Measurements from ENCODE around the gene CSF3R.

The CSF3R gene

DNA sequence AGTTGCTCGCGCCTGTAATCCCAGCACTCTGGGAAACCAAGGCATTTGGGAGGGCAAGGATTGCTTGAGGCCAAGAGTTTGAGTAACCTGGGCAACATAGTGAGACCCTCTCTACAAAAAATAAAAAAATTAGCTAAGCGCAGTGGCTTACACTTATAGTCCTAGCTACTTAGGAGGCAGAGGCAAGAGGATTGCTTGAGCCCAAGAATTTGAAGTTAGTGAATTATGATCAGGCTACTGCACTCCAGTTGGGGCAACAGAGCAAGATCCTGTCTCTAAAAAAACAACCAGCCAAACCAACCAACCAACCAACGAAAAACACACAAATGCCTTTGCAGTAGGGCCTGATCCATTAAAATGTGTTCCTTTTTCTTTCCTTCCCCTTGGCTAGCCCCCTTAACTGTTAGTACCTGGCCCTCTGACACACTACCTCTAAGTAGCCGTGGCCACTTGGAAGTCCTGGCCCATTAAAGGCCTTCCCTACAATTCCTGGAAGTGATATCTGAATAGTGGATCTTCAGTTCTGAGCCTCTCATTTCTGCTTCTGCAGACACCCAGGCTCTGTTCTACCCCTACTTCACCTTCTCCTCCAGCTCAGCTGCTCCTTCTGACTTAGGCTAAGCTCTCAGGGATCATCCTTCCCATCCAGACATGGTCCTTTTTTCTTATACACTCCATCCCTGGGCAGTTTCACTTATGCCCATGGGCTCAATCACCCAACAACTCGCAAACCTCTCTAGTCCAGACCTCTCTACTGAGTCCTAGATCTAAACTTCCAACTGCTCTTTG is 28.9 kb downstream of the CSF3R start:
- Histone ChIP-seq H3K9me3 (ENCODE audit: low read depth, low read length) (no peaks in the 10 kb centered on the region), H3K27ac (no peak overlapping the region), H3K4me3 (no peak overlapping the region), H3K9ac (ENCODE audit: insufficient read length) (no peak overlapping the region), H3K36me3 (ENCODE audit: insufficient read depth, low read length) (peaks cover 39% of the 10 kb centered on the region)
- no peak for DNase-seq (ENCODE audit: low read depth, low spot score)
- TF ChIP-seq EZH2 (IDR thresholded peaks at IDR 0.05) (no peak), POLR2AphosphoS5 (IDR thresholded peaks at IDR 0.05; ENCODE audit: borderline replicate concordance, low read depth, low read length) (peak; percentile 55)

DNA sequence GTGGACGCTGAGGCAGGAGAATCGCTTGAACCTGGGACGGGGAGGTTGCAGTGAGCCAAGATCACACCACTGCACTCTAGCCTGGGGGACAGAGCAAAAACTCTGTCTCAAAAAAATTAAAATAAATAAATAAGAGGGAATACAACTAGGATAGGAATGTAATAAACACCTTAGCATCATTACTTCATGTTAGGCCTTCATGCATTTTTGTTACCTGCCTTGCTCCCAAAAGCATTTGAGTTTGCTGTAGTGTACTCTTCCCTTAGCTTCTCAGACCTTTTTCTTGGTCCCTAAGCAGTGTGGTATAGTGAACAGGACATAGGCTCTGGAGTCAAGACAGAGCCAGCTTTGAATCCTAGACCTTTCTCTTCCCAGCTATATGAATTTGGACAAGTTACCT is 29.7 kb downstream of the CSF3R start:
- Histone ChIP-seq H3K27ac (no peak overlapping the region), H3K9ac (ENCODE audit: insufficient read length) (no peak overlapping the region), H3K4me3 (no peak overlapping the region), H3K36me3 (ENCODE audit: insufficient read depth, low read length) (peaks cover 35% of the 10 kb centered on the region), H3K9me3 (ENCODE audit: low read depth, low read length) (no peaks in the 10 kb centered on the region)
- TF ChIP-seq POLR2AphosphoS5 (IDR thresholded peaks at IDR 0.05; ENCODE audit: borderline replicate concordance, low read depth, low read length) (peak; percentile 24; the same call in 1 of the 2 replicates), EZH2 (IDR thresholded peaks at IDR 0.05) (no peak)
- DNase-seq (ENCODE audit: low read depth, low spot score): no peak

DNA sequence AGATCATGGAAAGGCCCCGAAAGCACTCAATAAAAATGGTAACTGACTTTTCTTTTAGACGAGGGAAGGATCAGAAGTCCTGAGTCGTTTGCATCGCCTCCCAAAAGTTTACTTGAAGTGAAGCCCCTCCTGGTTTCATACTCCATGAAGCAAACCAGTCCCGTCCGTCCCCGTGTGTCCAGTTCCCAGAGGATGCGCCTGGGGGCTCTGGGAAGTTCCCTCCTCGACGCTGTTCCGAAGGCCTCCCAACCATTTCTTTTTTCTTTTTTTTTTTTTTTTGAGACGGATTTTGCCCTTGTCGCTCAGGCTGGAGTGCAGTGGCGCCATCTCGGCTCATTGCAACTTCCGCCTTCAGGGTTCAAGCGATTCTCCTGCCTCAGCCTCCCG is 31.8 kb downstream of the CSF3R start:
- peaks cover 17% of the 10 kb centered on the region for H3K36me3 ChIP-seq (ENCODE audit: insufficient read depth, low read length)
- no peak for TF ChIP-seq FOXP2 (optimal IDR thresholded peaks at IDR 0.05; ENCODE audit: control extremely low read depth, extremely low read length, insufficient read depth)
- TF ChIP-seq POLR2AphosphoS5 (IDR thresholded peaks at IDR 0.05; ENCODE audit: borderline replicate concordance, low read depth, low read length): no peak
- TF ChIP-seq EZH2 (IDR thresholded peaks at IDR 0.05): no peak

DNA sequence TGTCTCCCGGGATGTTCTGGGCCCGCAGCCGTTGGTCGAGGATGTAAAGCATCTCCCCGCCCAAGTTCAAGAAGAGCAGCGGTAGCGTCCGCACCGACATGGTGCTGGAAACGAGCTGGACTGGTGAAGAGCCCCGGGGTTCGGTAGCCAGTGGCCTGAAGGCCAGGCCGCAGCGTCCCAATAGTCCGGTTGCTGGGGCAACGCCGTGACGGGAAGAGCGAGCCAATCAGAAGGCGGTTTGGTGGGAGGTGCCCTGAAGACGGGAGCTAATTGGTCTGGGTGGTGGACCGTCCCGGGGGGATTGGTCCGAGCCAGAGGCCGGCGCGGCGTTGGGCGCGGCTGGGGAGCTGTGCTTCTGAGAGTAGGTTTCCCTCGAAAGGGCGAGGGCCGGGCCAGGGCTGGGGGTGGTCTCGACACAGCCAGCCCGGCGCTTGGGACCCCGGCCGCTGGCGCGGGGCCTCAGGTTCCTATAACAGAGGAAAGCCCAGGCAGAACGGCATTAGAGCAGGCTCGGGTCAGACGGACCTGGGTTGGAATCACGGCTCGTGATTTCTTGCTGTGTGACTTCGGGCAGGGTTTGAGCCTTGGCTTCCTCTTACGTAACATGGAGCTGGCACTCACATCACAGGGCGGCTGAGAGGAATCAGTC is 32.3 kb downstream of the CSF3R start, which contains the start of gene OSCP1:
OSCP1 (minus strand) TSS at position 182 of the 649 bp plus-strand sequence; CDS start at position 100, 82 bp downstream.
- H3K27ac ChIP-seq: peak within 1 kb of the TSS; percentile 53; the same call in 1 of the 2 replicates
- peak; percentile 37 for DNase-seq (ENCODE audit: low read depth, low spot score)
- peaks cover 12% of the 10 kb centered on the region for H3K36me3 ChIP-seq (ENCODE audit: insufficient read depth, low read length)
- no peak for TF ChIP-seq FOXP2 (optimal IDR thresholded peaks at IDR 0.05; ENCODE audit: control extremely low read depth, extremely low read length, insufficient read depth)
- peak; percentile 86 for TF ChIP-seq POLR2AphosphoS5 (IDR thresholded peaks at IDR 0.05; ENCODE audit: borderline replicate concordance, low read depth, low read length)
- peak within 1 kb of the TSS; percentile 81 for H3K4me3 ChIP-seq
- H3K9me3 ChIP-seq (ENCODE audit: low read depth, low read length): no peaks in the 10 kb centered on the region
- H3K9ac ChIP-seq (ENCODE audit: insufficient read length): peak within 1 kb of the TSS; percentile 89

More for the DNA sequence above, 31.8 kb downstream of the CSF3R start:
- DNase-seq (ENCODE audit: low read depth, low spot score): no peak
- Histone ChIP-seq H3K9me3 (ENCODE audit: low read depth, low read length) (no peaks in the 10 kb centered on the region), H3K9ac (ENCODE audit: insufficient read length) (peak overlapping the region; percentile 89), H3K4me3 (peak overlapping the region; percentile 81), H3K27ac (peak overlapping the region; percentile 53; the same call in 1 of the 2 replicates)

DNA sequence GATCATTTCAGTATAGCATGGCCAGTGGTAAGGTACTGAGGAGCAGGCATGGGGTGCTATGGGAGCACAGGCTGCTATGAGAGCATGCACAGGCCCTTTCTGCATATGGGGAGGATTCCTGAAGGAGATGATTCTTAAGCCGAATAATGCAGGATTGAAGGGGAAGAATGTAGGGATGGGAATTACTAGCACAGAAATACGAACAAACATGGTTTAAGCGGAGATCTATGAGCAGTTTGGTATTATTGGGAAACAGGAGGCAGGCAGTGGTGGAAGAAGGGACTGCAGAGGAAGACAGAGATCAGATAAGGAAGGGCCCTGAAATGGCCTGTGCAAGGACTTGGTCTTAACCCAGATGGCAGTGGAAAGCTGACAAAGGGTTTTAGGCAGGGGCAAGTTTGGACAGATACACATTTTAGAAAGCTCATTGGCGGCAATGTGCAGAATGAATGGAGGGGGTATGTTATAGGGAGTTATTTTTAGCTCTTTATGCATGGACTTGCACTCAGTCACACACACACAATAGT is 34.1 kb downstream of the CSF3R start:
- no peak overlapping the region for H3K9ac ChIP-seq (ENCODE audit: insufficient read length)

DNA sequence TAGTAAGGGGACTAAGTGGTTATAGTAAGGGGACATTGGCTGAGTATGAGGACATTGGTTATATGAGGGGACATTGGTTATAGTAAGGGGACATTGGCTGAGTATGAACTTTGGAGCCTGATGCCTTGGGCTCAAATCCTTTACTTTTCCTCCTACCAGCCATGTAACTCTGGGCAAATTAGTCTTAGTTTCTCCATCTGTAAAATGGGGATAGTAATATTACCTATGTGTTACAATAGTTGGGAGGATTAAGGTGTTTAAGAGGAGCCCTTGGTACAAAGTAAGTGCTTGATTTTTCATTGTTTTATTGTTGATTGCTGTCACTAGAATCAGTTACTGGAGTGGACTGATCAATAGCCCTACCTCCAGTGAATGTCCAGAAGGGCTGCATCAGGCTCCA is 35.3 kb downstream of the CSF3R start:
- TF ChIP-seq POLR2AphosphoS5 (IDR thresholded peaks at IDR 0.05; ENCODE audit: borderline replicate concordance, low read depth, low read length): no peak
- TF ChIP-seq FOXP2 (optimal IDR thresholded peaks at IDR 0.05; ENCODE audit: control extremely low read depth, extremely low read length, insufficient read depth): no peak
- no peak for TF ChIP-seq EZH2 (IDR thresholded peaks at IDR 0.05)
- Histone ChIP-seq H3K9ac (ENCODE audit: insufficient read length) (no peak overlapping the region), H3K9me3 (ENCODE audit: low read depth, low read length) (no peaks in the 10 kb centered on the region), H3K36me3 (ENCODE audit: insufficient read depth, low read length) (no peaks in the 10 kb centered on the region), H3K4me3 (no peak overlapping the region), H3K27ac (no peak overlapping the region)
- no peak for DNase-seq (ENCODE audit: low read depth, low spot score)

More for the DNA sequence above, 34.1 kb downstream of the CSF3R start:
- DNase-seq (ENCODE audit: low read depth, low spot score): no peak
- TF ChIP-seq FOXP2 (optimal IDR thresholded peaks at IDR 0.05; ENCODE audit: control extremely low read depth, extremely low read length, insufficient read depth) (no peak), POLR2AphosphoS5 (IDR thresholded peaks at IDR 0.05; ENCODE audit: borderline replicate concordance, low read depth, low read length) (no peak), EZH2 (IDR thresholded peaks at IDR 0.05) (no peak)
- H3K27ac ChIP-seq: no peak overlapping the region
- H3K9me3 ChIP-seq (ENCODE audit: low read depth, low read length): no peaks in the 10 kb centered on the region
- no peak overlapping the region for H3K4me3 ChIP-seq
- H3K36me3 ChIP-seq (ENCODE audit: insufficient read depth, low read length): no peaks in the 10 kb centered on the region

DNA sequence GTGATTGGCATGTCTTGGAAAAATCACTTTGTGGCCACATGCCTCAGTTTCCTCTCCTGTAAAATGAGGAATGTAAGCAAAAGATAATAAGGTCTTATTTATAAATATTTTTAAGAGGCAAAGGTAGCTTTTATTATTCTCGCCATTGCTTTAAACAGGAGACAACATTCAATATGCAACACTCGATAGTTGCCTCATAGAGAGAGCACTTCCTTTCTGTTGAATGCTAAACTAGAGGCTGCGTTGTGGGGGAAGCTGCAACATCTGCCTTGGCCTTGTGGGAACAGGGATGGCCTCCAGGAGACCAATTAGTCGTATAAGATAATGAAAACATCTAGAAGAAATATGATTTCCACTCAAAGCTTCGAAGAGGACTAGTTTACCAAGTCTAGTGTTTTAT is 36.0 kb downstream of the CSF3R start:
- no peaks in the 10 kb centered on the region for H3K9me3 ChIP-seq (ENCODE audit: low read depth, low read length)
- H3K36me3 ChIP-seq (ENCODE audit: insufficient read depth, low read length): no peaks in the 10 kb centered on the region
- TF ChIP-seq POLR2AphosphoS5 (IDR thresholded peaks at IDR 0.05; ENCODE audit: borderline replicate concordance, low read depth, low read length) (no peak), FOXP2 (optimal IDR thresholded peaks at IDR 0.05; ENCODE audit: control extremely low read depth, extremely low read length, insufficient read depth) (no peak), EZH2 (IDR thresholded peaks at IDR 0.05) (no peak)
- no peak overlapping the region for H3K9ac ChIP-seq (ENCODE audit: insufficient read length)
- DNase-seq (ENCODE audit: low read depth, low spot score): no peak
- no peak overlapping the region for H3K4me3 ChIP-seq
- peak overlapping the region; percentile 26; the same call in 1 of the 2 replicates for H3K27ac ChIP-seq

DNA sequence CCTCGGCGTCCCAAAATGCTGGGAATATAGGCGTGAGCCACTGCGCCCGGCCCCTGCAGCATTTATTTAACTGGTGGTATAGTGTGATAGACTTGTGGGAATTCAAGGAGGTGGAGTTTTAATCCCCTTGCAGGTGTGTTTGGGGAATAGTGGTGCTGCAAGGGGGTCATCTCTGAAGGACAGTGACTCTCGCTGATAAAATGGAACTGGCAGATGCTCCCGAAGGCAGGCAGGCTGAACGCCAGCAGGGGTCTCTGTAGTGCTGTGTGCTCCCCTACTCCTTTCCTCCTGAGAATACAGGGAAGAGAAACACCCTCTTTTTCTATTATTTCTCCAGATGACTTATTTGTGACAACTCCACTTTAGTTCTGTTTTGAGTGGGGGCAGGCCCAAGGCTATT is 36.4 kb downstream of the CSF3R start:
- H3K36me3 ChIP-seq (ENCODE audit: insufficient read depth, low read length): no peaks in the 10 kb centered on the region
- no peak for DNase-seq (ENCODE audit: low read depth, low spot score)
- no peak for TF ChIP-seq FOXP2 (optimal IDR thresholded peaks at IDR 0.05; ENCODE audit: control extremely low read depth, extremely low read length, insufficient read depth)
- no peak for TF ChIP-seq POLR2AphosphoS5 (IDR thresholded peaks at IDR 0.05; ENCODE audit: borderline replicate concordance, low read depth, low read length)
- no peak for TF ChIP-seq EZH2 (IDR thresholded peaks at IDR 0.05)
- no peak overlapping the region for H3K9ac ChIP-seq (ENCODE audit: insufficient read length)
- no peaks in the 10 kb centered on the region for H3K9me3 ChIP-seq (ENCODE audit: low read depth, low read length)
- no peak overlapping the region for H3K4me3 ChIP-seq
- no peak overlapping the region; the same call in 1 of the 2 replicates for H3K27ac ChIP-seq
